CMK (cell line): ENCODE measurements around the gene C19orf53.
A peak's percentile ranks its signal among the peaks of the same experiment; 100 is the strongest.
"Not testable (repeated sequence)": the region's sequence is repeated elsewhere in the genome, so short reads cannot be mapped to it uniquely, and the experiment has no call there.

Experiments
- DNase-seq: peaks from one replicate; pipeline ENCODE4 v3.0.0-alpha.2; 2010; ENCODE audit warnings: low read depth

Gene C19orf53

GRCh38 chr19:13764101-13764807 is 10.0 kb upstream of the C19orf53 start, which contains the start of gene MRI1:
MRI1 (plus strand) TSS chr19:13764522; CDS start chr19:13764589, 67 bp downstream.
- DNase-seq: peak; percentile 53

- DNase-seq: peak; percentile 26
Observed at GRCh38 chr19:13764821-13765394, 9.3 kb upstream of the C19orf53 start.

- no peak for DNase-seq
Observed at GRCh38 chr19:13765395-13766094, 8.7 kb upstream of the C19orf53 start.

GRCh38 chr19:13766095-13766481 is 8.2 kb upstream of the C19orf53 start:
- DNase-seq: no peak

GRCh38 chr19:13768510-13768909 is 5.7 kb upstream of the C19orf53 start:
- no peak for DNase-seq

GRCh38 chr19:13770013-13770635 is 4.1 kb upstream of the C19orf53 start:
- DNase-seq: no peak

- no peak for DNase-seq
Observed at GRCh38 chr19:13778398-13778797, 4.1 kb downstream of the C19orf53 start.

- DNase-seq: no peak
Observed at GRCh38 chr19:13778847-13779246, 4.6 kb downstream of the C19orf53 start.

- DNase-seq: not testable (repeated sequence)
Observed at GRCh38 chr19:13779794-13780193, 5.5 kb downstream of the C19orf53 start.

GRCh38 chr19:13781547-13781946 is 7.3 kb downstream of the C19orf53 start:
- no peak for DNase-seq

GRCh38 chr19:13782537-13782936 is 8.3 kb downstream of the C19orf53 start:
- DNase-seq: no peak

GRCh38 chr19:13783565-13784500 is 9.6 kb downstream of the C19orf53 start:
- no peak for DNase-seq

- DNase-seq: no peak
Observed at GRCh38 chr19:13784731-13785452, 10.6 kb downstream of the C19orf53 start.

- no peak for DNase-seq
Observed at GRCh38 chr19:13788991-13789390, 14.7 kb downstream of the C19orf53 start.

GRCh38 chr19:13790354-13790753 is 16.1 kb downstream of the C19orf53 start:
- DNase-seq: no peak

- DNase-seq: not testable (repeated sequence)
Observed at GRCh38 chr19:13793317-13793716, 19.1 kb downstream of the C19orf53 start.

GRCh38 chr19:13794398-13794756 is 20.1 kb downstream of the C19orf53 start:
- DNase-seq: no peak

- peak; percentile 97 for DNase-seq
Observed at GRCh38 chr19:13794757-13795589, 20.7 kb downstream of the C19orf53 start, which contains the start of gene ZSWIM4. ZSWIM4 (plus strand) TSS chr19:13795443; CDS start chr19:13795649, 206 bp downstream.

GRCh38 chr19:13795595-13796300 is 21.5 kb downstream of the C19orf53 start:
- DNase-seq: no peak
